ENCODE data around the gene PTER.

Gene PTER

GRCh38 chr10:16518822-16519221 is 82.0 kb downstream of the PTER start:
- peaks cover 72% of the 10 kb centered on the region for H3K27me3 Mint-ChIP-seq (ENCODE audit: low read depth)
- no peak overlapping the region for H3K27ac Mint-ChIP-seq
- peak overlapping the region in 1 of 3 experiments; percentile 81 for H3K4me3 Mint-ChIP-seq
- peaks cover 10% of the 10 kb centered on the region for H3K4me1 Mint-ChIP-seq
- TF ChIP-seq CTCF (IDR thresholded peaks at IDR 0.05; ENCODE audit: unreplicated experiment in 3 of 3) = peak in 2 of 3 experiments; percentile 26
- peaks cover 3% of the 10 kb centered on the region for H3K9me3 Mint-ChIP-seq
- H3K36me3 Mint-ChIP-seq (ENCODE audit: low read depth) = no peaks in the 10 kb centered on the region

GRCh38 chr10:16519250-16519907 is 82.6 kb downstream of the PTER start:
- H3K27ac Mint-ChIP-seq = no peak overlapping the region
- peak overlapping the region; percentile 81 to 84 (median 81) for H3K4me3 Mint-ChIP-seq
- H3K36me3 Mint-ChIP-seq (ENCODE audit: low read depth) = no peaks in the 10 kb centered on the region
- H3K4me1 Mint-ChIP-seq = peaks cover 10% of the 10 kb centered on the region
- H3K27me3 Mint-ChIP-seq (ENCODE audit: low read depth) = peaks cover 78% of the 10 kb centered on the region
- no peak for TF ChIP-seq CTCF (IDR thresholded peaks at IDR 0.05; ENCODE audit: unreplicated experiment in 3 of 3)
- peaks cover 3% of the 10 kb centered on the region for H3K9me3 Mint-ChIP-seq

GRCh38 chr10:16519908-16520861 is 83.4 kb downstream of the PTER start:
- Mint-ChIP-seq H3K36me3 (ENCODE audit: low read depth) (no peaks in the 10 kb centered on the region), H3K27ac (no peak overlapping the region), H3K27me3 (ENCODE audit: low read depth) (peaks cover 86% of the 10 kb centered on the region), H3K9me3 (peaks cover 3% of the 10 kb centered on the region), H3K4me3 (peak overlapping the region; percentile 81 to 84 (median 81)), H3K4me1 (peaks cover 10% of the 10 kb centered on the region)
- TF ChIP-seq CTCF (IDR thresholded peaks at IDR 0.05; ENCODE audit: unreplicated experiment in 3 of 3) = no peak

GRCh38 chr10:16520900-16521299 is 84.1 kb downstream of the PTER start:
- Mint-ChIP-seq H3K27ac (no peak overlapping the region), H3K4me1 (peaks cover 10% of the 10 kb centered on the region), H3K4me3 (peak overlapping the region in 2 of 3 experiments; percentile 46 to 54), H3K27me3 (ENCODE audit: low read depth) (peaks cover 92% of the 10 kb centered on the region), H3K9me3 (peaks cover 3% of the 10 kb centered on the region), H3K36me3 (ENCODE audit: low read depth) (no peaks in the 10 kb centered on the region)
- peak; percentile 14 to 25 (median 20) for TF ChIP-seq CTCF (IDR thresholded peaks at IDR 0.05; ENCODE audit: unreplicated experiment in 3 of 3)

- Mint-ChIP-seq H3K9me3 (peaks cover 3% of the 10 kb centered on the region), H3K36me3 (ENCODE audit: low read depth) (no peaks in the 10 kb centered on the region), H3K27me3 (ENCODE audit: low read depth) (peaks cover 96% of the 10 kb centered on the region), H3K27ac (no peak within 1 kb of the TSS), H3K4me3 (peak within 1 kb of the TSS; percentile 82 to 85 (median 83)), H3K4me1 (peaks cover 10% of the 10 kb centered on the region)
- TF ChIP-seq CTCF (IDR thresholded peaks at IDR 0.05; ENCODE audit: unreplicated experiment in 3 of 3) = peak in 1 of 3 experiments; percentile 1
Observed at GRCh38 chr10:16521311-16522016, 84.7 kb downstream of the PTER start, which contains the start of gene C1QL3. Gene C1QL3 (minus strand): TSS chr10:16521879. CDS start chr10:16521065, 814 bp downstream.

Measured in nephron (organoid).